SU-DHL-6 (cell line): Measurements from ENCODE around the gene KIF5C.

ENCODE experiments used
- CTCF ChIP-seq: fragments of 200-600 bp; sonication (generic); IDR thresholded peaks from one replicate; pipeline ENCODE4 v1.5.1; 2017; ENCODE audit warnings: antibody characterized with exemption, mild to moderate bottlenecking, low read length, moderate library complexity; ENCODE audit not compliant: insufficient read depth, poor library complexity, severe bottlenecking
- EZH2phosphoT487 ChIP-seq: fragments of 200-600 bp; sonication (generic), shearing (Covaris generic); conservative IDR thresholded peaks from 2 replicates; pipeline ENCODE4 v1.6.1; 2018; ENCODE audit warnings: mild to moderate bottlenecking, antibody characterized with exemption, low read length, moderate library complexity, mixed read lengths

GRCh38 chr2:148999451-148999921 is 124.5 kb downstream of the KIF5C start:
- TF ChIP-seq CTCF (no peak), EZH2phosphoT487 (no peak)
